ENCODE data around the gene CACNA2D4. TPM values are rescaled to one million over a fixed set of nuclear protein-coding genes. Genes with fewer than 3 reads are reported as not detected.

CACNA2D4 gene
- total and polyA plus RNA-seq, 8 donors, result 0.60 to 3.1 (median 2.0) TPM

- no peak overlapping the region for H3K4me3 ChIP-seq
- intact Hi-C loops (cut with DNase I), result no loop called here
- H3K9me3 ChIP-seq, result no peaks in the 10 kb centered on the region
- DNase-seq (no peak), ATAC-seq (no peak), FAIRE-seq (no peak)
- no peaks in the 10 kb centered on the region for H3K36me3 ChIP-seq
- 69 to 75% methylated on average over 24 of the region's 24 CpGs for WGBS, 2 donors
- TF ChIP-seq, protein P1, sequence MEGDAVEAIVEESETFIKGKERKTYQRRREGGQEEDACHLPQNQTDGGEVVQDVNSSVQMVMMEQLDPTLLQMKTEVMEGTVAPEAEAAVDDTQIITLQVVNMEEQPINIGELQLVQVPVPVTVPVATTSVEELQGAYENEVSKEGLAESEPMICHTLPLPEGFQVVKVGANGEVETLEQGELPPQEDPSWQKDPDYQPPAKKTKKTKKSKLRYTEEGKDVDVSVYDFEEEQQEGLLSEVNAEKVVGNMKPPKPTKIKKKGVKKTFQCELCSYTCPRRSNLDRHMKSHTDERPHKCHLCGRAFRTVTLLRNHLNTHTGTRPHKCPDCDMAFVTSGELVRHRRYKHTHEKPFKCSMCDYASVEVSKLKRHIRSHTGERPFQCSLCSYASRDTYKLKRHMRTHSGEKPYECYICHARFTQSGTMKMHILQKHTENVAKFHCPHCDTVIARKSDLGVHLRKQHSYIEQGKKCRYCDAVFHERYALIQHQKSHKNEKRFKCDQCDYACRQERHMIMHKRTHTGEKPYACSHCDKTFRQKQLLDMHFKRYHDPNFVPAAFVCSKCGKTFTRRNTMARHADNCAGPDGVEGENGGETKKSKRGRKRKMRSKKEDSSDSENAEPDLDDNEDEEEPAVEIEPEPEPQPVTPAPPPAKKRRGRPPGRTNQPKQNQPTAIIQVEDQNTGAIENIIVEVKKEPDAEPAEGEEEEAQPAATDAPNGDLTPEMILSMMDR (IDR thresholded peaks at IDR 0.05), result no peak
- peaks cover 0 to 7% (median 0%) of the 10 kb centered on the region in 4 donors for H3K27me3 ChIP-seq
- no peaks in the 10 kb centered on the region for H3K4me1 ChIP-seq
- H3K27ac ChIP-seq, result no peak overlapping the region
Observed at GRCh38 chr12:1870998-1871917, 47.2 kb downstream of the CACNA2D4 start.

DNA sequence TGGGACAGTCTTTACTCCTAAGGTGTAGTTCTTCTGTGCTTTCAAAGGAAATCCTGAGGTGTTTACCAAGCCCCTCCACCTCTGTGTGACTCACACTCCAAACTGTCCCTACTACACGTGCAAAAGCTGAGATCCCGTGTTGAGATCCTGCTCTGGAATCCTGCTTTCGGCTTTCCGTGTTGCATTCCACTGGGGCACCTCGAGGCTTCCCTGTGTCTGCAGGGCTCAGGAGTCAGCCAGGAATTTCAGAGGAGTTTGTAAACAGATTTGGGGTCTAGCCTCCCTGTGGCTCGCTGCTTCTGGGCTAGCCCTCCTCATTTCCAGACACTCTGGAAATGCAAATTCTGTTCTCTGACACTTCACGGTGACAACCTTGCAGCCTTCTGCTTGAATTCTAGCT lies 48.4 kb downstream of the CACNA2D4 start:
- Histone ChIP-seq H3K4me3 (no peak overlapping the region), H3K9me3 (no peaks in the 10 kb centered on the region), H3K27me3 (peaks cover 0 to 7% (median 1%) of the 10 kb centered on the region in 4 donors), H3K36me3 (no peaks in the 10 kb centered on the region), H3K27ac (no peak overlapping the region), H3K4me1 (no peaks in the 10 kb centered on the region)
- TF ChIP-seq, protein P1 (IDR thresholded peaks at IDR 0.05), result no peak
- DNase-seq (no peak), ATAC-seq (no peak), FAIRE-seq (no peak)
- intact Hi-C loops (cut with DNase I), result no loop called here
- WGBS, 2 donors, result 41 to 48% methylated on average over 7 of the region's 7 CpGs

- TF ChIP-seq, protein P1 (IDR thresholded peaks at IDR 0.05), result no peak
- ATAC-seq, result no peak
- FAIRE-seq, result no peak
- Histone ChIP-seq H3K4me3 (no peak overlapping the region), H3K36me3 (no peaks in the 10 kb centered on the region), H3K27ac (no peak overlapping the region), H3K9me3 (no peaks in the 10 kb centered on the region), H3K4me1 (no peaks in the 10 kb centered on the region), H3K27me3 (peaks cover 0 to 7% (median 4%) of the 10 kb centered on the region in 4 donors)
- intact Hi-C loops (cut with DNase I), result no loop called here
- DNase-seq, result no peak
- 81 to 88% methylated on average over 10 of the region's 10 CpGs for WGBS, 2 donors
Observed at GRCh38 chr12:1869145-1869544, 49.3 kb downstream of the CACNA2D4 start.

- no peak for DNase-seq
- no peak for ATAC-seq
- WGBS, 2 donors, result 82% methylated on average over 32 of the region's 32 CpGs
- TF ChIP-seq, protein P1 (IDR thresholded peaks at IDR 0.05), result no peak
- Histone ChIP-seq H3K4me1 (no peaks in the 10 kb centered on the region), H3K4me3 (no peak overlapping the region), H3K36me3 (no peaks in the 10 kb centered on the region), H3K27ac (no peak overlapping the region), H3K27me3 (peaks cover 0 to 7% (median 4%) of the 10 kb centered on the region in 4 donors), H3K9me3 (no peaks in the 10 kb centered on the region)
- FAIRE-seq, result no peak
- intact Hi-C loops (cut with DNase I), result no loop called here
Observed at GRCh38 chr12:1865284-1865866, 53.1 kb downstream of the CACNA2D4 start.
